GM23338 (cell line): ENCODE results near the gene SSTR3. TPM values are rescaled to one million over a fixed set of nuclear protein-coding genes. Genes with fewer than 3 reads are reported as not detected.

ENCODE experiments used
- ATAC-seq: fragments of 200-7000 bp; cut with Tn5 transposase; 3 replicates; pipeline ENCODE4 v1.9.1; 2020
- DNase-seq: peaks from one replicate; pipeline ENCODE4 v3.0.0-alpha.2; 2015; ENCODE audit warnings: low spot score
- H2AFZ ChIP-seq: fragments of 200-600 bp; sonication (generic); 2 replicates; pipeline ENCODE4 v1.8.0; 2016; ENCODE audit warnings: antibody characterized with exemption, mild to moderate bottlenecking, moderate library complexity
- H3F3A ChIP-seq: fragments of 200-600 bp; sonication (generic); replicated peaks from 2 replicates; pipeline ENCODE4 v1.8.0; 2017; ENCODE audit warnings: antibody characterized with exemption, mixed run types, low read depth
- H3K27ac ChIP-seq: fragments of 200-600 bp; sonication (generic); 2 replicates; pipeline ENCODE4 v1.6.1; 2016; ENCODE audit warnings: low read depth
- H3K27me3 ChIP-seq: fragments of 200-600 bp; sonication (generic); 2 replicates; pipeline ENCODE4 v1.8.0; 2016; ENCODE audit warnings: mild to moderate bottlenecking, mixed run types, moderate library complexity; ENCODE audit not compliant: insufficient read depth
- H3K36me3 ChIP-seq: fragments of 200-600 bp; sonication (generic); 2 replicates; pipeline ENCODE4 v1.8.0; 2016; ENCODE audit warnings: mild to moderate bottlenecking; ENCODE audit not compliant: insufficient read depth
- H3K4me1 ChIP-seq: fragments of 200-600 bp; sonication (generic); 2 replicates; pipeline ENCODE4 v1.8.0; 2016; ENCODE audit warnings: mild to moderate bottlenecking, moderate library complexity; ENCODE audit not compliant: insufficient read depth
- H3K4me2 ChIP-seq: fragments of 200-600 bp; sonication (generic); 2 replicates; pipeline ENCODE4 v1.7.1; 2017; ENCODE audit warnings: mixed run types
- H3K4me3 ChIP-seq: fragments of 200-600 bp; sonication (generic); 2 replicates; pipeline ENCODE4 v1.6.1; 2016; ENCODE audit warnings: mixed run types
- H3K79me2 ChIP-seq: fragments of 200-600 bp; sonication (generic); replicated peaks from 2 replicates; pipeline ENCODE4 v1.8.0; 2017; ENCODE audit warnings: mild to moderate bottlenecking; ENCODE audit not compliant: insufficient read depth
- H3K9me2 ChIP-seq: fragments of 200-600 bp; sonication (generic); 2 replicates; pipeline ENCODE4 v1.8.0; 2017; ENCODE audit not compliant: insufficient read depth
- H4K20me1 ChIP-seq: fragments of 200-600 bp; sonication (generic); replicated peaks from 2 replicates; pipeline ENCODE4 v1.8.0; 2017; ENCODE audit warnings: mild to moderate bottlenecking; ENCODE audit not compliant: insufficient read depth
- H3K27ac Mint-ChIP-seq: 2 replicates; pipeline ENCODE4 v1.8.0; 2020; ENCODE audit warnings: inconsistent platforms, mild to moderate bottlenecking, moderate library complexity, mixed read lengths
- H3K27me3 Mint-ChIP-seq: 3 replicates; pipeline ENCODE4 v1.8.0; 2022; ENCODE audit warnings: low read depth, mild to moderate bottlenecking, moderate library complexity, mixed read lengths, inconsistent platforms; ENCODE audit not compliant: insufficient read depth, poor library complexity
- H3K36me3 Mint-ChIP-seq: 3 replicates; pipeline ENCODE4 v1.8.0; 2021; ENCODE audit warnings: low read depth, mild to moderate bottlenecking, inconsistent platforms, moderate library complexity, mixed read lengths
- H3K4me1 Mint-ChIP-seq: 3 replicates; pipeline ENCODE4 v1.8.0; 2020; ENCODE audit warnings: mild to moderate bottlenecking, inconsistent platforms, mixed read lengths
- H3K4me3 Mint-ChIP-seq: 3 replicates; pipeline ENCODE4 v1.8.0; 2021; ENCODE audit warnings: moderate library complexity, mild to moderate bottlenecking, inconsistent platforms, mixed read lengths
- H3K9me3 Mint-ChIP-seq: 3 replicates; pipeline ENCODE4 v1.8.0; 2020; ENCODE audit warnings: moderate library complexity, mild to moderate bottlenecking, inconsistent platforms, mixed read lengths
- CREB1 ChIP-seq: fragments of 250-450 bp; sonication (Bioruptor Pico); IDR thresholded peaks from 2 replicates; pipeline ENCODE4 v1.5.0; 2020; ENCODE audit warnings: low read depth, mild to moderate bottlenecking, moderate library complexity
- CTCF ChIP-seq, 2 experiments: fragments of 200-600 bp in 1 of 2; sonication (generic) in 1 of 2; conservative IDR thresholded peaks; 2 replicates each; pipeline versions ENCODE4 v1.5.1 to v1.6.1; 2016 to 2017; ENCODE audit warnings: antibody characterized with exemption in 2 of 2, low read depth in 2 of 2, mild to moderate bottlenecking in 2 of 2, moderate library complexity in 1 of 2
- ETS1 ChIP-seq: IDR thresholded peaks from 2 replicates; pipeline ENCODE4 v1.6.1; 2016; ENCODE audit warnings: antibody characterized with exemption
- EZH2 ChIP-seq: fragments of 200-600 bp; sonication (generic); IDR thresholded peaks from one replicate; pipeline ENCODE4 v1.8.0; 2017; ENCODE audit warnings: antibody characterized with exemption, mild to moderate bottlenecking, low read depth; ENCODE audit not compliant: unreplicated experiment
- JUNB ChIP-seq: IDR thresholded peaks from one replicate; pipeline ENCODE4 v1.6.1; 2016; ENCODE audit warnings: antibody characterized with exemption; ENCODE audit not compliant: unreplicated experiment
- NANOG ChIP-seq: IDR thresholded peaks from 2 replicates; pipeline ENCODE4 v1.6.1; 2016; ENCODE audit warnings: antibody characterized with exemption, borderline replicate concordance
- POLR2AphosphoS5 ChIP-seq: IDR thresholded peaks from 2 replicates; pipeline ENCODE4 v1.6.1; 2016; ENCODE audit warnings: antibody characterized with exemption, low read depth
- STAT1 ChIP-seq: IDR thresholded peaks from one replicate; pipeline ENCODE4 v1.6.1; 2016; ENCODE audit warnings: antibody characterized with exemption; ENCODE audit not compliant: unreplicated experiment
- ZNF114 ChIP-seq: fragments of 250-450 bp; sonication (Bioruptor Pico); IDR thresholded peaks from 2 replicates; pipeline ENCODE4 v1.5.0; 2020; ENCODE audit warnings: mild to moderate bottlenecking, moderate library complexity
- ZNF331 ChIP-seq: fragments of 250-450 bp; sonication (Bioruptor Pico); IDR thresholded peaks from 2 replicates; pipeline ENCODE4 v1.5.0; 2020; ENCODE audit warnings: low read depth, mild to moderate bottlenecking, moderate library complexity
- polyA plus RNA-seq: library from polyadenylated mRNA; unstranded; fragments of >200 nt; fragmentation: Nextera tagmentation; extraction: Ambion mirVana; gene quantifications from 2 replicates; pipeline ENCODE4 v1.2.1, GENCODE V29; 2016
- total RNA-seq: library from RNA; depleted of rRNA; stranded (reverse); fragments of >200 nt; shearing (Covaris generic); gene quantifications from 2 replicates; pipeline ENCODE4 v1.2.3, GENCODE V29; 2014

The SSTR3 gene
- total and polyA plus RNA-seq, 2 experiments from 2014 or later, result 0.66 TPM; not detected in 1

- no peaks in the 10 kb centered on the region for H3F3A ChIP-seq
Observed at GRCh38 chr22:37209140-37209845, 3.0 kb downstream of the SSTR3 start.

GRCh38 chr22:37208401-37209139 lies 3.7 kb downstream of the SSTR3 start:
- Histone ChIP-seq H3F3A (no peaks in the 10 kb centered on the region), H3K79me2 (no peaks in the 10 kb centered on the region), H3K27me3 (no peaks in the 10 kb centered on the region), H2AFZ (no peak overlapping the region), H3K4me3 (no peak overlapping the region), H3K27ac (no peak overlapping the region), H3K9me2 (no peaks in the 10 kb centered on the region), H3K36me3 (no peaks in the 10 kb centered on the region), H4K20me1 (no peaks in the 10 kb centered on the region), H3K4me2 (no peak overlapping the region), H3K4me1 (peaks cover 11% of the 10 kb centered on the region; the same call in 1 of the 2 replicates)
- Mint-ChIP-seq H3K27me3 (peaks cover 14% of the 10 kb centered on the region), H3K9me3 (no peaks in the 10 kb centered on the region), H3K27ac (no peak overlapping the region), H3K36me3 (no peaks in the 10 kb centered on the region), H3K4me1 (peaks cover 11% of the 10 kb centered on the region), H3K4me3 (no peak overlapping the region)
- DNase-seq, result no peak
- no peak for ATAC-seq
- no peak for TF ChIP-seq STAT1
- no peak for TF ChIP-seq JUNB
- no peak for TF ChIP-seq CREB1 (CRISPR knock-in tag)
- no peak for TF ChIP-seq NANOG
- TF ChIP-seq ZNF114 (CRISPR knock-in tag), result no peak
- TF ChIP-seq ZNF331 (CRISPR knock-in tag), result no peak

More at GRCh38 chr22:37209140-37209845, 3.0 kb downstream of the SSTR3 start:
- Histone ChIP-seq H3K27me3 (no peaks in the 10 kb centered on the region), H2AFZ (no peak overlapping the region), H3K9me2 (no peaks in the 10 kb centered on the region), H3K79me2 (no peaks in the 10 kb centered on the region), H3K36me3 (no peaks in the 10 kb centered on the region), H3K4me2 (no peak overlapping the region), H3K4me1 (peaks cover 11% of the 10 kb centered on the region; the same call in 1 of the 2 replicates), H3K27ac (no peak overlapping the region), H3K4me3 (no peak overlapping the region), H4K20me1 (no peaks in the 10 kb centered on the region)
- ATAC-seq, result no peak
- Mint-ChIP-seq H3K27ac (no peak overlapping the region), H3K4me3 (no peak overlapping the region), H3K36me3 (no peaks in the 10 kb centered on the region), H3K9me3 (no peaks in the 10 kb centered on the region), H3K27me3 (peaks cover 17% of the 10 kb centered on the region), H3K4me1 (peaks cover 11% of the 10 kb centered on the region)
- TF ChIP-seq EZH2 (no peak), STAT1 (no peak), ETS1 (no peak), CREB1 (CRISPR knock-in tag) (no peak), POLR2AphosphoS5 (no peak), CTCF (conservative IDR thresholded peaks at IDR 0.05; ENCODE audit: low read depth in 2 of 2) (no peak), ZNF331 (CRISPR knock-in tag) (no peak)
- no peak for DNase-seq
